ENCODE results near the gene HACD2.

HACD2 gene

GRCh38 chr3:123568875-123569274 lies 16.0 kb downstream of the HACD2 start:
- no peak for DNase-seq (ENCODE audit: low read depth)

DNA sequence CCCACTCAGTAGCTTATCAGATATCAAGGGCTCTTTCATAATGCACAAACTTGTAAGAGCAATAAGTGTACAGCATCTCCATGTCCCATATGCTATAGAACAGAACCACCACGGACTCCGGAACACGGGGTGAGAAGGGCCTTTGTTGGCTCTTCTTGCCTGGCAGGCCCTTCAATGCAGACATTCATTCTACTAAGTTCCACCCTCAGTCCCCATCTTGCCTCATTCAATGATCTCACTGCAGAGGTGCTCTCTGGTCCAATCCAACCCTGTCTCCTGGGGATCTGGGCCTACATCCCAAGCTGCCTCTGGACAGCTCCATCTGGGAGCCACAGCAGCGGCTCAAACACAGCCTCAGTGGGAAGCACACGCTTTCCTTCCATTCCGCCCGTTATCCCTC lies 16.8 kb downstream of the HACD2 start:
- DNase-seq (ENCODE audit: low read depth): no peak

- no peak for DNase-seq (ENCODE audit: low read depth)
Observed at GRCh38 chr3:123564056-123564455, 20.8 kb downstream of the HACD2 start.

- DNase-seq (ENCODE audit: low read depth): no peak
Observed at GRCh38 chr3:123562547-123562946, 22.3 kb downstream of the HACD2 start.

- no peak for DNase-seq (ENCODE audit: low read depth)
Observed at GRCh38 chr3:123561188-123561587, 23.7 kb downstream of the HACD2 start.

GRCh38 chr3:123559040-123559861 lies 25.6 kb downstream of the HACD2 start:
- no peak for DNase-seq (ENCODE audit: low read depth)

DNA sequence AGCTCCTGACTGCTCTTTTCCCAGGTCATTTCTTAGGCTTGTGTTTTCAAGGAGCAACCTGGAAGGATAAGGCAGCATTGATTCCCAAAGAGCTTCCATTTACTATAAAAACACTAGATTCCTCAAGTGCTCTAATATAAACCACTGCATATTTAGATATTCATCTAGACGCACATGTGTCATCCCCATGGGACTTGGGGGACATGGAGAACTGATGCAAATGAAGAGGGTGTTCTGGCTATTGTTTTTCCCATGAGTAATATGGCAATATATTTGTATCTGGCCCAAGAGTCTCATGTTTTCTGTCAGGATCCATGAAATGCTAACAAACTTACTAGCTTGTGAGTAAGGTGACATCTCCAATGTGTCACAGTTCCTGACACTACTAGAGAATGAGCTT lies 31.3 kb downstream of the HACD2 start:
- no peak for DNase-seq (ENCODE audit: low read depth)

DNA sequence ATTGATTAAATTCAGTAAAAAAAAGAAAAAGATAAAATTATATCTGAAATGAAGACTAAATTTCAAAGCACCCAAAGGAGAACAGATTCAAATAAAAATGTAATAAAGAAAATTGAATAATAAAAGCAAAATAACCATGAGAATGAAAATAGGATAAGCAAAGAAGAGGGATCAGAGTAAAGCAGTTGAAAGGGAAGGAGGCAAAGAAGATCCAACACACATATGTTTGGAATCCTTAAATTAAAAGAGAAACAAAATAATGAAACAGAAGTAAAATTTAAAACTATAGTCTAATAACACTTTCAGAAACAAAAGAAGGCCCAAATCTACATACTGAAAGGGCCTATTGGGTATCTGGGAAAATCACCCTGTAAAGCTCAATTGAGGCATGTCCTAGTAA lies 32.1 kb downstream of the HACD2 start:
- DNase-seq (ENCODE audit: low read depth): no peak

GRCh38 chr3:123552095-123552714 lies 32.6 kb downstream of the HACD2 start:
- no peak for DNase-seq (ENCODE audit: low read depth)

DNA sequence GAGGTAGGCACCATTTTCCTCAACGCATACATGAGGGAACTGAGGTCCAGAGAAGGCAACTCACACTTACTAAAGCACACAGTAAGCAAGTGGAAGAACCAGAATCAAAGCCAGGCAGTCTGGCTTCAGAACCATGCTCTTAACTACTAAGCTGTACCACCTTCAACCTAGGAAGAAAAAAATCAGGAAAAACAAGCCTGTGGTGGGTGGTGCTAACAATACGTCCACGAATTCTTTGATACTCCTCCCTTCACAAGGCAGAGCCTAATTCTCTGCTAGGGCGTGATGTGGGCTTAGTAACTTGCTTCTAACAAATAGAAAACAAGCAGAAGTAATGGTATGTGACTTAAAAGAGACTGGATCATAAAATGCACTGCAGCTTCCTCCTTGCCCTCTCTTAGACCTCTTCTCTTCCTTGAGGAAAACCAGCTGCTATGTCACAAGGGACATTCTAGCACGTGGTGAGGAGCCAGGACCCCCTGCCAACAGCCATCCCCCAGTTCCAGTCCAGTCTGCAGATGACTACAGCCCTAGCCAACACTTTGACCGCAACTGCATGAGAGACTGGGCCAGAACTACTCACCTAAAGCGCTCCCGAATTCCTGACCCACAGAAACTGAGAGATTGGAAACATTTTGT lies 36.9 kb downstream of the HACD2 start:
- no peak for DNase-seq (ENCODE audit: low read depth)

- no peak for DNase-seq (ENCODE audit: low read depth)
Observed at GRCh38 chr3:123546133-123546755, 38.6 kb downstream of the HACD2 start.

DNA sequence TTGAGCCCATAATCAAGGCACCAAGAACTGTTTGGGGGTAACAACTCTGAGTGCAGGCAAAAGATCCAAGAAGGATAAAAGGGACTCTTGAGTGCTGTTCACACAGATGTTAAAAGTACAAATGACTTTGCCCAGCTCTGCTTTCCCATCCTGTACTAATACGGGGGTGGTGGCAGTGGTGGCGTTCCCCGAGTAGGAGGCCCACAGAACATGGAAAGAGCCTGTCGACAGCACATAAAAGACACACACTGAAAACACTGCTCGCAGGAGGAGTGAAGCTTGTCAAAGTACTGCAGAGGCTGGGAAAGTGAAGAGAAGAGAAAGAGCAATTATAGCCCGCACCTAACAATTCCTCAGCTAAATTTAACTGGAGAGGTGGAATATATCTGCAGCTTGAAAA lies 40.9 kb downstream of the HACD2 start:
- DNase-seq (ENCODE audit: low read depth): no peak

DNA sequence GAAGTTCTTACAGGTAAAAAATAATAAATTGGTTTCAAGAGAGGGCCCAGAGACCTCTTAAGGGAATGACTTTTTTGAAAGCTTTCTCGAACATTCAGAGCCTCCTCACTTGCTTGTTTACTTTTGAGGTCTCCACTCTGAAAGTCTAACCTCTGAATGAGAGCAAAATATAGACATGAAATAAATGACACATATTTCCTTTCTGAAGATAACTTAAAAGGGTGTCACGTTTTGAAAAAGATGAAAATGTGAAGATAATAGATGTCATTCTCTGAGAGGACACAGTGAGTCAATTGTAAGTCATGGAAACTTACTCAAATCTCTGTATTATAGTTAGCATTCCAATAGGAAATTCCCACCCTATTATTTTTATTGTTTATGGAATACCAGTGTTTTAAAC lies 44.6 kb downstream of the HACD2 start:
- no peak for DNase-seq (ENCODE audit: low read depth)

DNA sequence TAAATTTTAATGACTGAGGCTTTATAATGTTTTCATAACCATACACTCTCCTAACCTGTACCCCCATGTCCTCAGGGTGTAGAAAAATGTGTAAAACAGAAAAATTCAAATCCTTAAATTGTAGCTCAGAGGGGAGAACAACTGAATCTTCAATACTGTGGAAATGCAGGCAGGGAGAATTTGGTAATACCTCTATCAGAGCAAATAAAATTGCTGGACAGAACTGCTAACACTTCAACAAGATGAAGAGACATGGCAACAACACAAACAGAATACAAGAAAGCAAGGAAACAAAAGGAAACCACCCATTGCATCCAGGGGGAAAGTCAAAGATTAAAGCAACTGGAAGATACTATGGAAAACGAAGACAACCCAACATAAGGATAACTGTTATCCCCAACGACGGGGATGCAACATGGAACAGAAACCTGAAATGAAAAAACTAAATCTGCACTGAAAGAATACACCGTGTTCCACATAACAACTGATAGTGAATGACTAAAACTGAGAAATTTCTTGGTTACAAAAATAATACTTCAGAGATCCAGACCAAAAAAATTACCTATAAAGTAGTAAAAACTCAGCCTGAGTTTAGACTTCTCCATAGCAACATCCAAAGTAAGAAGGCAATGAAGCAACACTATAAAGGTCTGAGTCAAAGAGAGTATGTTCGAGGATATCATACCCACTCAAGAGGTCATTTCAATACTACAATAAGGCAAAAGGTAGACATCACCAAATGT lies 48.5 kb downstream of the HACD2 start:
- no peak for DNase-seq (ENCODE audit: low read depth)

- no peak for DNase-seq (ENCODE audit: low read depth)
Observed at GRCh38 chr3:123535580-123535979, 49.3 kb downstream of the HACD2 start.

GRCh38 chr3:123534264-123534663 lies 50.6 kb downstream of the HACD2 start:
- DNase-seq (ENCODE audit: low read depth): no peak

DNA sequence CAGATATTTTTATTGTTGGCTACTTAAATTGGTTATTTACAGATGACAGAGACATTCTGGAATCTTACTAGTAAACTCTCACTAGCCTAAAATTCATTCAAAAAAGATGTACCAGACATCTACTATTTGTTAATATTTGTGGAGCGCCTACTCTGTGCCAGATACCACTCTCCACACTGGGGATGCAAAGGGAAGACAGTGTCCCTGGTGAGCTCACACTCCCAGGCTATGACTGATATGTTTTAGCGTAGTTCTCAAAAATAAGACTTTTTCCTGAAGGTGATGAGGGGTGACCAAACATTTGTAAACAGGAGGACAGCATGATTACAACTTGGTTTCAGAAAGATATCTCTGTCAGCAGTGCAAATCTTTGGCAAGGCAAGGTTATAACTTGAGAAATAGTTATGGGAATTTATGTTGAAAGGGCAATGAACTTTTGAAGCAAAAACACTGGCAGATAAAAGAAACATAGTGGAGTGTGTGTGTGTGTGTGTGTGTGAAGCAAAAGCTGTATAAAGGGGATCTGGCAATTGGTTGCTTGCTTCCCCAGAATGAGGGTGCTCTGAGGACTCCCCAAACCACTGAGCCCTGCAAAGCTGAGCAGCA lies 51.2 kb downstream of the HACD2 start:
- no peak for DNase-seq (ENCODE audit: low read depth)

- no peak for DNase-seq (ENCODE audit: low read depth)
Observed at GRCh38 chr3:123528130-123528529, 56.7 kb downstream of the HACD2 start.

- no peak for DNase-seq (ENCODE audit: low read depth)
Observed at GRCh38 chr3:123527046-123527445, 57.8 kb downstream of the HACD2 start.

GRCh38 chr3:123526474-123526873 lies 58.4 kb downstream of the HACD2 start:
- no peak for DNase-seq (ENCODE audit: low read depth)

GRCh38 chr3:123525433-123525832 lies 59.4 kb downstream of the HACD2 start:
- DNase-seq (ENCODE audit: low read depth): no peak

- DNase-seq (ENCODE audit: low read depth): no peak
Observed at GRCh38 chr3:123524981-123525380, 59.9 kb downstream of the HACD2 start.
